PC-3 (cell line): ENCODE measurements around the gene ARHGAP4. TPM values are rescaled to one million over a fixed set of nuclear protein-coding genes. Genes with fewer than 3 reads are reported as not detected.

ENCODE experiments used
- ATAC-seq: fragments of 200-7000 bp; cut with Tn5 transposase; 2 replicates; pipeline ENCODE4 v1.9.1; 2020; ENCODE audit warnings: mild to moderate bottlenecking, moderate library complexity
- BruUV-seq: library from RNA; stranded (reverse); fragments of 400-500 nt; replicated peaks from 2 replicates; lab custom pipeline; 2021; lab: Mats Ljungman, UMichigan
- CTCF ChIA-PET: fragments of 300-600 bp; sonication (Branson Sonifier 250); formaldehyde crosslinking; loops from one replicate; lab custom pipeline; 2022; ENCODE audit warnings: antibody characterized with exemption; lab: Charles Lee
- POLR2A ChIA-PET: fragments of 300-600 bp; sonication (Branson Sonifier 250); formaldehyde crosslinking; loops from one replicate; lab custom pipeline; 2022; ENCODE audit warnings: antibody characterized with exemption; ENCODE audit not compliant: unreplicated experiment; lab: Charles Lee
- DNase-seq: peaks from one replicate; pipeline ENCODE4 v3.0.0-alpha.2; 2015
- H2AFZ ChIP-seq: fragments of 300-600 bp; sonication (generic); 2 replicates; pipeline ENCODE4 v1.6.0; 2016; ENCODE audit warnings: antibody characterized with exemption, low read length
- H3F3A ChIP-seq: fragments of 300-600 bp; sonication (generic); one replicate; pipeline ENCODE4 v1.6.0; 2017; ENCODE audit warnings: antibody characterized with exemption, low read length, control low read depth, mild to moderate bottlenecking; ENCODE audit not compliant: unreplicated experiment
- H3K27ac ChIP-seq: fragments of 300-600 bp; sonication (generic); 2 replicates; pipeline ENCODE4 v1.5.1; 2016; ENCODE audit warnings: mild to moderate bottlenecking, low read length
- H3K27me3 ChIP-seq: fragments of 300-600 bp; sonication (generic); 2 replicates; pipeline ENCODE4 v1.6.1; 2016; ENCODE audit warnings: low read length, mixed read lengths
- H3K36me3 ChIP-seq: fragments of 300-600 bp; sonication (generic); 2 replicates; pipeline ENCODE4 v1.6.1; 2016; ENCODE audit warnings: low read depth, mixed run types, low read length, mixed read lengths
- H3K4me1 ChIP-seq: fragments of 300-600 bp; sonication (generic); 2 replicates; pipeline ENCODE4 v1.5.1; 2016; ENCODE audit warnings: low read length; ENCODE audit not compliant: insufficient read depth
- H3K4me2 ChIP-seq: fragments of 300-600 bp; sonication (generic); 2 replicates; pipeline ENCODE4 v1.6.0; 2016; ENCODE audit warnings: low read length
- H3K4me3 ChIP-seq: fragments of 300-600 bp; sonication (generic); 2 replicates; pipeline ENCODE4 v1.5.1; 2016; ENCODE audit warnings: mild to moderate bottlenecking, low read length, mixed read lengths
- H3K79me2 ChIP-seq: fragments of 300-600 bp; sonication (generic); 2 replicates; pipeline ENCODE4 v1.6.1; 2017; ENCODE audit warnings: low read length, mixed read lengths
- H3K9ac ChIP-seq: fragments of 300-600 bp; sonication (generic); 2 replicates; pipeline ENCODE4 v1.6.0; 2016; ENCODE audit warnings: mild to moderate bottlenecking, low read length
- H3K9me2 ChIP-seq: fragments of 300-600 bp; sonication (generic); replicated peaks from 2 replicates; pipeline ENCODE4 v1.6.1; 2016; ENCODE audit warnings: mixed run types, low read length, mixed read lengths
- H3K9me3 ChIP-seq: fragments of 300-600 bp; sonication (generic); 2 replicates; pipeline ENCODE4 v1.6.1; 2016; ENCODE audit warnings: low read length, mixed read lengths
- H4K20me1 ChIP-seq: fragments of 300-600 bp; sonication (generic); 2 replicates; pipeline ENCODE4 v1.6.1; 2016; ENCODE audit warnings: low read length, mixed read lengths
- CTCF ChIP-seq: fragments of 300-600 bp; sonication (generic); conservative IDR thresholded peaks from 2 replicates; pipeline ENCODE4 v1.5.1; 2017; ENCODE audit warnings: antibody characterized with exemption, low read depth, mild to moderate bottlenecking, low read length
- EZH2 ChIP-seq: fragments of 300-600 bp; sonication (generic); IDR thresholded peaks from one replicate; pipeline ENCODE4 v1.6.1; 2017; ENCODE audit warnings: antibody characterized with exemption, mild to moderate bottlenecking, low read length; ENCODE audit not compliant: unreplicated experiment
- EZH2phosphoT487 ChIP-seq: fragments of 300-600 bp; sonication (generic); IDR thresholded peaks from 2 replicates; pipeline ENCODE4 v1.6.1; 2018; ENCODE audit warnings: mild to moderate bottlenecking, antibody characterized with exemption, low read length, borderline replicate concordance
- intact Hi-C: fragments of 100-400 bp; cut with micrococcal nuclease; formaldehyde crosslinking; loops from 2 replicates; pipeline ENCODE4 v1.9.0; 2023
- total RNA-seq: library from RNA; depleted of rRNA; stranded (reverse); fragments of >200 nt; gene quantifications from 2 replicates; pipeline ENCODE4 v1.2.3, GENCODE V29; 2014

The ARHGAP4 gene
- total RNA-seq, 1 experiment from 2014 or later, result 4.6 TPM

- no peak overlapping the region for H3K9ac ChIP-seq
- H3K27me3 ChIP-seq, result no peaks in the 10 kb centered on the region
- no peaks in the 10 kb centered on the region for H3F3A ChIP-seq
- no peaks in the 10 kb centered on the region for H3K4me1 ChIP-seq
- ATAC-seq (no peak), DNase-seq (no peak)
- POLR2A ChIA-PET, result no interaction called here
- intact Hi-C loops, result no loop called here
- H3K79me2 ChIP-seq, result no peaks in the 10 kb centered on the region
- H3K9me3 ChIP-seq, result no peaks in the 10 kb centered on the region
- CTCF ChIA-PET, result no interaction called here
- H4K20me1 ChIP-seq, result no peaks in the 10 kb centered on the region
- no peak overlapping the region for H2AFZ ChIP-seq
- BruUV-seq, result no TSS peak
- no peaks in the 10 kb centered on the region for H3K36me3 ChIP-seq
- no peak overlapping the region for H3K27ac ChIP-seq
- no peaks in the 10 kb centered on the region for H3K9me2 ChIP-seq
- TF ChIP-seq EZH2phosphoT487 (no peak), EZH2 (no peak), CTCF (no peak)
- no peak overlapping the region for H3K4me2 ChIP-seq
- H3K4me3 ChIP-seq, result no peak overlapping the region
Observed at GRCh38 chrX:153921070-153921469, 5.0 kb downstream of the ARHGAP4 start.

- Histone ChIP-seq H3K27ac (no peak overlapping the region), H3K79me2 (no peaks in the 10 kb centered on the region), H3K36me3 (no peaks in the 10 kb centered on the region), H2AFZ (no peak overlapping the region), H3K9me2 (no peaks in the 10 kb centered on the region), H3K4me3 (no peak overlapping the region), H3K9me3 (no peaks in the 10 kb centered on the region), H3K4me2 (no peak overlapping the region), H4K20me1 (no peaks in the 10 kb centered on the region), H3K4me1 (no peaks in the 10 kb centered on the region), H3K27me3 (no peaks in the 10 kb centered on the region), H3F3A (no peaks in the 10 kb centered on the region), H3K9ac (no peak overlapping the region)
- POLR2A ChIA-PET, result no interaction called here
- DNase-seq, result no peak
- CTCF ChIA-PET, result no interaction called here
- TF ChIP-seq EZH2, result no peak
- TF ChIP-seq CTCF, result no peak
- no peak for TF ChIP-seq EZH2phosphoT487
- intact Hi-C loops, result no loop called here
- ATAC-seq, result no peak
- BruUV-seq, result no TSS peak
Observed at GRCh38 chrX:153920546-153920945, 5.5 kb downstream of the ARHGAP4 start.

- H3K79me2 ChIP-seq, result no peaks in the 10 kb centered on the region
- ChIA-PET POLR2A (interaction anchor here (0.7 kb wide), 1 partner anchor 9 kb away, joined by 3 read pairs; no protein-coding TSS in a partner anchor), CTCF (no interaction called here)
- no peaks in the 10 kb centered on the region for H3K4me1 ChIP-seq
- no peaks in the 10 kb centered on the region for H3K36me3 ChIP-seq
- no peak overlapping the region for H3K4me3 ChIP-seq
- H3K4me2 ChIP-seq, result no peak overlapping the region
- H3K9me3 ChIP-seq, result no peaks in the 10 kb centered on the region
- H3F3A ChIP-seq, result no peaks in the 10 kb centered on the region
- DNase-seq (no peak), ATAC-seq (no peak)
- H2AFZ ChIP-seq, result no peak overlapping the region
- H3K27me3 ChIP-seq, result no peaks in the 10 kb centered on the region
- H3K9ac ChIP-seq, result no peak overlapping the region
- no peak overlapping the region for H3K27ac ChIP-seq
- no peak for TF ChIP-seq EZH2phosphoT487
- TF ChIP-seq CTCF, result no peak
- TF ChIP-seq EZH2, result no peak
- intact Hi-C loops, result no loop called here
- no peaks in the 10 kb centered on the region for H4K20me1 ChIP-seq
- no TSS peak for BruUV-seq
- H3K9me2 ChIP-seq, result no peaks in the 10 kb centered on the region
Observed at GRCh38 chrX:153919281-153919680, 6.8 kb downstream of the ARHGAP4 start.
